Measurements from ENCODE around the gene NSG1. TPM values are rescaled to one million over a fixed set of nuclear protein-coding genes. Genes with fewer than 3 reads are reported as not detected.

The NSG1 gene
- total and polyA plus RNA-seq, 9 of the 15 experiments (the other 6 are each of a cell fraction or from before 2014, with no cell fraction given), result not detected

- Histone ChIP-seq H3K4me1 (replicated peaks in 1 of 2; ENCODE audit: control insufficient read depth in 2 of 2, insufficient read depth in 2 of 2, low read length in 2 of 2) (peaks cover 0 to 6% of the 10 kb centered on the region in 2 experiments; a peak in 2 of 5 replicates), H3K9me1 (ENCODE audit: control insufficient read depth, insufficient read depth, low read length) (no peaks in the 10 kb centered on the region), H3K9ac (ENCODE audit: insufficient read depth in 1 of 2, low read depth in 2 of 2, low read length in 2 of 2) (no peak overlapping the region), H3K9me3 (replicated peaks; ENCODE audit: control insufficient read depth, insufficient read depth, low read depth, low read length) (no peaks in the 10 kb centered on the region), H3K27ac (ENCODE audit: extremely low read depth, low read depth, low read length) (no peak overlapping the region), H3K36me3 (ENCODE audit: control insufficient read depth, insufficient read depth, low read length) (peaks cover 22% of the 10 kb centered on the region; the same call in 2 of the 3 replicates), H4K20me1 (replicated peaks; ENCODE audit: control insufficient read depth, insufficient read depth, low read length) (peaks cover 3% of the 10 kb centered on the region; the same call in 1 of the 2 replicates), H3K4me2 (ENCODE audit: insufficient read depth, low read length) (no peak overlapping the region), H3K27me3 (ENCODE audit: control insufficient read depth in 2 of 2, insufficient read depth in 2 of 2, low read length in 2 of 2) (peaks cover 4 to 38% of the 10 kb centered on the region in 2 experiments; a peak in 4 of 5 replicates), H3K79me2 (ENCODE audit: control insufficient read depth, insufficient read depth, low read length) (no peaks in the 10 kb centered on the region), H2AFZ (ENCODE audit: low read depth, low read length) (no peak overlapping the region), H3K4me3 (no peak overlapping the region)
- intact Hi-C loops (cut with micrococcal nuclease), result no loop called here
- in situ Hi-C loops (cut with MboI), result no loop called here
- no TSS peak for BruUV-seq (replicated peaks)
- ChIA-PET CTCF (ENCODE audit: low intra/inter-chr PET ratio) (no interaction called here), POLR2A (interaction anchor here (0.7 to 2.3 kb wide), 3 partner anchors 8 to 1037 kb away, joined by 3 to 5 read pairs (median 4); no protein-coding TSS in a partner anchor)
- ATAC-seq (no peak), DNase-seq (ENCODE audit: extremely low read depth in 1 of 4, low spot score in 3 of 4) (no peak), FAIRE-seq (no peak)
- 73% methylated on average over 11 of the region's 11 CpGs for WGBS (ENCODE audit: insufficient coverage, low coverage, missing lambda C conversion rate)
- TF ChIP-seq, protein P1, sequence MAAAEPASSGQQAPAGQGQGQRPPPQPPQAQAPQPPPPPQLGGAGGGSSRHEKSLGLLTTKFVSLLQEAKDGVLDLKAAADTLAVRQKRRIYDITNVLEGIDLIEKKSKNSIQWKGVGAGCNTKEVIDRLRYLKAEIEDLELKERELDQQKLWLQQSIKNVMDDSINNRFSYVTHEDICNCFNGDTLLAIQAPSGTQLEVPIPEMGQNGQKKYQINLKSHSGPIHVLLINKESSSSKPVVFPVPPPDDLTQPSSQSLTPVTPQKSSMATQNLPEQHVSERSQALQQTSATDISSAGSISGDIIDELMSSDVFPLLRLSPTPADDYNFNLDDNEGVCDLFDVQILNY (CRISPR knock-in tag; IDR thresholded peaks at IDR 0.05), result no peak
- TF ChIP-seq ZNF584 (CRISPR knock-in tag; IDR thresholded peaks at IDR 0.05; ENCODE audit: low read depth), result no peak
Observed at GRCh38 chr4:4416981-4417380, 30.1 kb downstream of the NSG1 start.

- FAIRE-seq (no peak), ATAC-seq (no peak), DNase-seq (ENCODE audit: extremely low read depth in 1 of 4, low spot score in 3 of 4) (no peak)
- peaks cover 1% of the 10 kb centered on the region; the same call in 1 of the 2 replicates for H4K20me1 ChIP-seq (replicated peaks; ENCODE audit: control insufficient read depth, insufficient read depth, low read length)
- CTCF ChIA-PET (ENCODE audit: low intra/inter-chr PET ratio), result no interaction called here
- 51% methylated on average over 7 of the region's 7 CpGs for WGBS (ENCODE audit: insufficient coverage, low coverage, missing lambda C conversion rate)
- peaks cover 3 to 29% of the 10 kb centered on the region in 2 experiments; a peak in 3 of 5 replicates for H3K27me3 ChIP-seq (ENCODE audit: control insufficient read depth in 2 of 2, insufficient read depth in 2 of 2, low read length in 2 of 2)
- in situ Hi-C loops (cut with MboI) (no loop called here), intact Hi-C loops (cut with micrococcal nuclease) (no loop called here)
- H3K79me2 ChIP-seq (ENCODE audit: control insufficient read depth, insufficient read depth, low read length), result no peaks in the 10 kb centered on the region
- no peak overlapping the region for H3K4me2 ChIP-seq (ENCODE audit: insufficient read depth, low read length)
- H3K9ac ChIP-seq (ENCODE audit: insufficient read depth in 1 of 2, low read depth in 2 of 2, low read length in 2 of 2), result no peak overlapping the region
- H3K9me3 ChIP-seq (replicated peaks; ENCODE audit: control insufficient read depth, insufficient read depth, low read depth, low read length), result no peaks in the 10 kb centered on the region
- no peak overlapping the region for H2AFZ ChIP-seq (ENCODE audit: low read depth, low read length)
- peaks cover 25% of the 10 kb centered on the region; the same call in 2 of the 3 replicates for H3K36me3 ChIP-seq (ENCODE audit: control insufficient read depth, insufficient read depth, low read length)
- no peak overlapping the region for H3K27ac ChIP-seq (ENCODE audit: extremely low read depth, low read depth, low read length)
- no TSS peak for BruUV-seq (replicated peaks)
- no peak overlapping the region for H3K4me3 ChIP-seq
- peaks cover 0 to 6% of the 10 kb centered on the region in 2 experiments; a peak in 2 of 5 replicates for H3K4me1 ChIP-seq (replicated peaks in 1 of 2; ENCODE audit: control insufficient read depth in 2 of 2, insufficient read depth in 2 of 2, low read length in 2 of 2)
- POLR2A ChIA-PET, result interaction anchor here (2.3 kb wide), 1 partner anchor 8 kb away, joined by 5 read pairs; no protein-coding TSS in a partner anchor
- H3K9me1 ChIP-seq (ENCODE audit: control insufficient read depth, insufficient read depth, low read length), result no peaks in the 10 kb centered on the region
- TF ChIP-seq ZNF324 (CRISPR knock-in tag; IDR thresholded peaks at IDR 0.05) (no peak), SMARCA4 (IDR thresholded peaks at IDR 0.05) (no peak), HDAC1 (IDR thresholded peaks at IDR 0.05) (no peak), DPF2 (IDR thresholded peaks at IDR 0.05) (no peak), FOXP1 (CRISPR knock-in tag; IDR thresholded peaks at IDR 0.05) (no peak), GTF2E2 (tag; IDR thresholded peaks at IDR 0.05) (no peak), ZFP1 (CRISPR knock-in tag; IDR thresholded peaks at IDR 0.05) (no peak), FOS (IDR thresholded peaks at IDR 0.05; ENCODE audit: extremely low read depth, insufficient read length) (no peak), TFE3 (CRISPR knock-in tag; IDR thresholded peaks at IDR 0.05) (no peak), ZNF77 (CRISPR knock-in tag; IDR thresholded peaks at IDR 0.05) (no peak), POLR2H (tag; IDR thresholded peaks at IDR 0.05; ENCODE audit: low read depth) (no peak), PHB2 (IDR thresholded peaks at IDR 0.05; ENCODE audit: low read depth) (no peak), TARDBP (IDR thresholded peaks at IDR 0.05) (no peak), LCOR (CRISPR knock-in tag; IDR thresholded peaks at IDR 0.05) (no peak), SIX5 (IDR thresholded peaks at IDR 0.05; ENCODE audit: borderline replicate concordance in 1 of 2, insufficient read depth in 1 of 2, low read depth in 1 of 2, low read length in 2 of 2) (no peak)
Observed at GRCh38 chr4:4417886-4418285, 31.0 kb downstream of the NSG1 start.
